GM18526 (cell line): ENCODE results near the gene MCM3AP.

ENCODE experiments used
- POLR2A ChIP-seq: IDR thresholded peaks from 3 replicates; pipeline ENCODE4 v1.6.1; 2011; ENCODE audit not compliant: insufficient read length; ENCODE audit errors: extremely low read depth

Gene MCM3AP

GRCh38 chr21:46237474-46237873 is 47.9 kb downstream of the MCM3AP start:
- TF ChIP-seq POLR2A, result no peak

- no peak for TF ChIP-seq POLR2A
These were observed 50.9 kb downstream of the MCM3AP start for GRCh38 chr21:46234436-46234950.

- no peak for TF ChIP-seq POLR2A
These were observed 55.5 kb downstream of the MCM3AP start for GRCh38 chr21:46229923-46230260.

- TF ChIP-seq POLR2A, result peak; percentile 40
These were observed 56.1 kb downstream of the MCM3AP start for GRCh38 chr21:46229133-46229922.

GRCh38 chr21:46228345-46229051 is 56.9 kb downstream of the MCM3AP start, which contains the start of gene LSS:
LSS (minus strand) TSS chr21:46228774; CDS start chr21:46228745, 29 bp downstream.
- peak; percentile 82 for TF ChIP-seq POLR2A

- TF ChIP-seq POLR2A, result no peak
These were observed 57.5 kb downstream of the MCM3AP start for GRCh38 chr21:46227811-46228344.

GRCh38 chr21:46226920-46227599 is 58.4 kb downstream of the MCM3AP start:
- no peak for TF ChIP-seq POLR2A

- no peak for TF ChIP-seq POLR2A
These were observed 59.3 kb downstream of the MCM3AP start for GRCh38 chr21:46226146-46226545.

GRCh38 chr21:46223217-46223616 is 62.2 kb downstream of the MCM3AP start:
- TF ChIP-seq POLR2A, result no peak

GRCh38 chr21:46222436-46223116 is 62.8 kb downstream of the MCM3AP start:
- no peak for TF ChIP-seq POLR2A

GRCh38 chr21:46221664-46222435 is 63.6 kb downstream of the MCM3AP start:
- no peak for TF ChIP-seq POLR2A

- no peak for TF ChIP-seq POLR2A
These were observed 64.6 kb downstream of the MCM3AP start for GRCh38 chr21:46220847-46221246.

- no peak for TF ChIP-seq POLR2A
These were observed 65.1 kb downstream of the MCM3AP start for GRCh38 chr21:46220275-46220810.
